ENCODE data around the gene ICAM3.

ICAM3 gene

DNA sequence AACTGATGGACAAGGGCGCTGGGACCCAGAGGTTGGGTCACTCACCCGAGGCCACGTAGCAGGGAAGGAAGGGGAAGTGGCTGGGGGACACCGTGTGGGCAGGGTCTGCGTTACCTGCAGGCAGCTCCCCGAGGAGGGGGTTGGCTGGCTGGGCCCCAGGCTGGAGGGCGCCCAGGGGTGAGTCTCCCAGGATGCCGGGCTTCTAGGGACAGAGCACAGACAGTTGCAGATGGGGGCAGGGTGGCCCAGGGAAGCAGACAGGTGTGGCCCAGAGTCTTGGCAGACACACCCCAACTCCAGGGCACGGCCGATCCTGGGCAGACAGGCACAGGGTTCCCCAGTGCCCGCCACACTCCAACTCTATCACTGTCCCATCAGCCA lies 18.0 kb downstream of the ICAM3 start:
- no peak for DNase-seq
- Histone ChIP-seq H3K27ac (ENCODE audit: insufficient read depth, low read length, poor library complexity, severe bottlenecking) (no peak overlapping the region), H3K4me1 (ENCODE audit: control insufficient read depth, insufficient read depth, low read length, poor library complexity, severe bottlenecking) (no peaks in the 10 kb centered on the region), H3K9me3 (ENCODE audit: control insufficient read depth, low read length) (no peaks in the 10 kb centered on the region), H3K27me3 (replicated peaks; ENCODE audit: control insufficient read depth, insufficient read depth, low read length, poor library complexity, severe bottlenecking) (no peaks in the 10 kb centered on the region), H3K4me3 (ENCODE audit: insufficient read depth, low read depth, low read length, poor library complexity, severe bottlenecking) (no peak overlapping the region), H3K36me3 (ENCODE audit: control insufficient read depth, insufficient read depth, low read length) (peaks cover 83% of the 10 kb centered on the region)

DNA sequence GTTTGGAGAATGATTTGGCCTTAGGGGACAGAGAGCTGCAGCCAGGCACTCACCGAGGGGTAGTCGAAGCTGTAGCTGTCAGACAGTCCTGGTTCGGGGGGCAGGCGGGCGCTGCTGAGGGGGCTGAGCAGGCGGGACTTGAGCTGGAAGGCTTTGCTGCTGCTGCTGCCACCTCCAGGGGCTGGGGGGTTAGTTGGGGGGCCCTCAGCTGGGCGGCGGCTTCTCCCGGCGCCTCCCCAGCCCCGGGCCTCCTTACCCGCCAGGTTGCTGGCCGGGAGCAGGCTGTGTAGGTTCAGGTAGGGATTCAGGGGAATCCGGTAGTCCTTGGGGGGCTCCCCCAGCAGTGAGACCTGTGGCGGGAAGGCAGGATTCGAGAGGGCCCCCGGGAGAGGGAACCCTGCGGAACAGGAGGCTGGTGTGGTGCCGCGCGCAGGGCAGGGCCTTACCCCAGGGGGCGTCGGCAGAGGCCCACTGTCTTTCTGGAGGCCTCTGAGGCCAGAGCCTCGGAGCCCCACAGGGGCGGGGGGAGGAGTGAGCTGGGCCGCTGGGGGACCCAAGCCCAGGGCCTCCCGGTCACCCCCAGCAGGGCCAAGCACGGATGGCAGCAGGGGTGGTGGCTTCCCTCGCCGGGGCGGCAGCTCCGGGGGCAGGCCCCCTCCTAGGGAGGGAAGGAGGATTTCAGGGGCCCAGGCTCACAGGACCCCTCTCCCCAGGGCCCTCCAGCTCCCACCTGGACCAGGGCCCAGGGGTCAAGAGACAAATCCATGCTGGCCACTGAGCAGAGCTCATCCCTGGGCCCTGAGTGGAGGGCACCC lies 18.6 kb downstream of the ICAM3 start:
- Histone ChIP-seq H3K4me3 (ENCODE audit: insufficient read depth, low read depth, low read length, poor library complexity, severe bottlenecking) (no peak overlapping the region), H3K27me3 (replicated peaks; ENCODE audit: control insufficient read depth, insufficient read depth, low read length, poor library complexity, severe bottlenecking) (no peaks in the 10 kb centered on the region), H3K4me1 (ENCODE audit: control insufficient read depth, insufficient read depth, low read length, poor library complexity, severe bottlenecking) (no peaks in the 10 kb centered on the region), H3K36me3 (ENCODE audit: control insufficient read depth, insufficient read depth, low read length) (peaks cover 77% of the 10 kb centered on the region), H3K27ac (ENCODE audit: insufficient read depth, low read length, poor library complexity, severe bottlenecking) (no peak overlapping the region), H3K9me3 (ENCODE audit: control insufficient read depth, low read length) (no peaks in the 10 kb centered on the region)
- no peak for DNase-seq

DNA sequence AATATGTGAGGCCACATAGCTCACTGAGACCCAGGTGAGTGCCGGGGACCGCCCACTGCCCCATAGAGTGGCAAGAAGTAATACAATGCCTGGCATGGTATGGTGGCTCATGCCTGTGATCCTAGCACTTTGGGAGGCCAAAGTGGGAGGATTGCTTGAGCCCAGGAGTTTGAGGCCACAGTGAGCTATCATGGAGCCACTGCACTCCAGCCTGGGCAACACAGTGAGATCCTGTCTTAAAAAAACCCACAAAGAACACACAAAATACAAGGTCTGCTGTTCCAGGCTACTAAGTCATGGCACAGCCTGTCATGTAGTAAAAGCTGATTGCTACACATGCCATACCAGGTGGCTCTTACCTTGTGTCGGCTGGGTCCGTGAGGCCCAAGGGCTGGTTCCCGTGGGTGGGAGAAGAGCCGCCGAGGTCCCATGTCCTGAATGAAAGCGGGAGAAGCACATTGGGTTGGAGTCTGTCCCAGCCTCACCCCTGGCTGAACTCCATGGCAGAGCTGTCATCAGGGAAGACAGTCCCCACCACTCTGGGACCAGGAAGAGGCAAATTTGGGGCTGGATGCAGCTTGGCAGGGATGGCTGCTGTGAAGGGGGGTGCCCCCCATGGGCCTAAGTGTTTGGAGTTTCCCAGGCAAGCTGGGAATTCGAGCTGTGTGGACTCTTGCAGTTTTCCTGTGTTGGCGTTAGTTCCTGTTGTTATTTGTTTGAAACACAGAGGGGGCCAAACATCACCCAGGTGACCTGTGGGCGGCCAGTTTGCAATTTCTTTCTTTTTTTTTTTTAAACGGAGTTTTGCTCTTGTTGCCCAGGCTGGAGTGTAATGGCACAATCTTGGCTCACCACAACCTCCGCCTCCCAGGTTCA lies 20.4 kb downstream of the ICAM3 start:
- Histone ChIP-seq H3K9me3 (ENCODE audit: control insufficient read depth, low read length) (no peaks in the 10 kb centered on the region), H3K27me3 (replicated peaks; ENCODE audit: control insufficient read depth, insufficient read depth, low read length, poor library complexity, severe bottlenecking) (no peaks in the 10 kb centered on the region), H3K4me1 (ENCODE audit: control insufficient read depth, insufficient read depth, low read length, poor library complexity, severe bottlenecking) (peaks cover 6% of the 10 kb centered on the region), H3K27ac (ENCODE audit: insufficient read depth, low read length, poor library complexity, severe bottlenecking) (no peak overlapping the region), H3K36me3 (ENCODE audit: control insufficient read depth, insufficient read depth, low read length) (peaks cover 64% of the 10 kb centered on the region), H3K4me3 (ENCODE audit: insufficient read depth, low read depth, low read length, poor library complexity, severe bottlenecking) (no peak overlapping the region)
- DNase-seq = no peak

DNA sequence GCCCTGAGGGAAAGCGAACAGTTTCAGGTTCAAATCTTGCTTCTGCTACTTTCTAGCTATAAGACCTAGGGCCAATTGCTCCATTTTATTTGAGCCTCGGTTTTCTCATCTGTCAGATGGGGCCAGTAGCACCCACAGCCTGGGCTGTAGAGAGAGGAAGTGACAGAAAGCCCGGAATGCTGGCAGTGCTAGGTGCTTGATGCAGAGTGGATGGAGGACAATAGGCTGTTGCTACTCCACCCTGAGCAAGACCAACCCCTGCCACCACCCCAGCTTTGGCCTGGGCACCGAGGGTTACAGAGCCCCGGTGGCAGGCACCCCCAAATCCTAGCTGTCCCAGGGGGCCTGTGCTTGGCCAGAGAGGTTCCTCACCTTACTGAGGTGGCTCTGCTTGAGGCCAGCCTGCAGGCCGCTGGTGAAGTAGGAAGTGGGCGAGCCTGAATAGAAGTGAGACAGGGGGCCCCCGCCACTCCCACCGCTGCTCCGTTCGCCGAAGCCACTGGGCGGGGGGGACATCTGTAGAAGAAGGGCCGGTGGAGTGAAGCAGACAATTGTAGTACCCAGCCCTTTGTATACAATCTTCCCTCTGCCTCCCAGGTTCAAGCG lies 21.5 kb downstream of the ICAM3 start:
- peaks cover 55% of the 10 kb centered on the region for H3K36me3 ChIP-seq (ENCODE audit: control insufficient read depth, insufficient read depth, low read length)
- no peaks in the 10 kb centered on the region for H3K9me3 ChIP-seq (ENCODE audit: control insufficient read depth, low read length)
- peaks cover 6% of the 10 kb centered on the region for H3K4me1 ChIP-seq (ENCODE audit: control insufficient read depth, insufficient read depth, low read length, poor library complexity, severe bottlenecking)
- no peaks in the 10 kb centered on the region for H3K27me3 ChIP-seq (replicated peaks; ENCODE audit: control insufficient read depth, insufficient read depth, low read length, poor library complexity, severe bottlenecking)
- no peak for DNase-seq
- H3K4me3 ChIP-seq (ENCODE audit: insufficient read depth, low read depth, low read length, poor library complexity, severe bottlenecking) = no peak overlapping the region
- no peak overlapping the region for H3K27ac ChIP-seq (ENCODE audit: insufficient read depth, low read length, poor library complexity, severe bottlenecking)

DNA sequence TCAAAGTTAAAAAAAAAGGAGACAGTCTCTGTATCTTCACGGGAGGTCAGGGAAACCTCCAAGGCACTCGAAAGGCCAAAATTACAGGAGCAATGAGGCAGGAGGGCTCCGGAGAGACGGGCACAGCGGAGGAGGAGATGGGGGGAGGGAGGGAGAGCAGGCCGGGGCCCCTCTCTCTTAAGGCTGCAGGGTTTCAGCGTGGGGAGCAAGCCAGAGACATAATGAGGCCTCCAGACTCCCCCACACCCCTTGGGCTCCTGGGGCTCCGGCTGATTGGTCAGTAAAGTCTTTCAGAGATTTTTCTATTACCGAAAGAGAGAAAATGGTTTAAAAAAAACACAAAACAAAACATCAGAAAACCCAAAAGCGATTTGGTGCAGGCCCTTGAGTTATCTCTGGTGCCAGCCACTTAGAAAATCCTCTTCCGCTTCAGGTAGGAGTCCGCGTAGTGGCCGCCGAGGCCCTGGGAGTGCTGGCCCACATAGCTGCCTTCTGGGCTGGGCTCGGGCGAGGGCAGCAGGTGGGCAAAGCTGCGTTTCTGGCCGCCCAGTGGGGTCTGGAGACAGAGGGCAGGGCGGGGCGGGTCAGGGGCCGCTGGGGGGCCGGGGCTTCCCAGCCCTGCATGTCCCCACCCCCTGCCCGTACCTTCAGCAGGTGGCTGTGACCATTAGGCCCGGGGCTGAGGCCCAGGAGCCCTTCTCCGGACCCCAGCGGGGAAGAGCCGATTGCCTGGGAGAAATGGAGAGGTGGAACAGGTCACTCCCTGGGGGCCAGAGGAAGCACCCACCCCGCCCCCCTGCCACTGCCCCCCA lies 22.2 kb downstream of the ICAM3 start:
- H3K36me3 ChIP-seq (ENCODE audit: control insufficient read depth, insufficient read depth, low read length) = peaks cover 48% of the 10 kb centered on the region

DNA sequence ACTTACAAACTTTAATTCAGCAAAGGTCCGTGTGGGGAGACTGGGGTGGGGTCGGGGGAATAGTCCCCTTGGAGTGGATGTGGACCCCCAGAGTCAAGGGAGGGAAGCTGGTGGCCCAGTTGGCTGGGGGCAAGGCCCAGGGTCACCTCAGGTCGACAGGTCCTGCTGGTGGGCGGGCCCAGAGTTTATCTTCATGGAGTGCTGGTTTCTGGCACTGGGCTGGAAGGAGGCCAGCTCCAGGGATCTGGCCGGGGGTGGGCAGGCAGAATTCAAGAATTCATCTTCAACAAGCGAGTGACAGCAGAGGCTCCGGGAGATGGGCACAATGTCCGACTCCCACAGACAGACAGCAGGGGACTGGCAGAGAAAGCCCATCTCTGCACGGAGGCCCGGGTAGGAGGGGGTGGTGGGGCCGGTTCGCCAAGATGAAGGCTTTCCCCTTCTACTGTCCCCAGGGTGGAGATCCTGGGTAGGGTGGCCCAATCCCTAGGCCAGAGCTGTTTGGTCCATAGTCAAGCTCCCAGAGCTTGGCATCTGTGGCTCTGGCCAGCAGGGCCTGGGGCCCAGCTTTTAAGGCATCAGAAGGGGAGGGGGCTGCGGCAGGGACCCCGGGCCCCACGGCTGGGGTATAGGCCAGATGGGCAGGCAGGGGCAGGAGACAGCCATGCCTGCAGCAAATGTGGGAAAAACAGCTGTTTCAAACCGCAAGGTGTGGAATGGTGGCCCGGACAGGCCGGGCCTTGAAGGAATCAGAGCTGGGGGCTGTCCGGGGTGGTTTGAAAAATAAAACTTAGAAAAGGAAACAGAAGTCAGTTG lies 23.0 kb downstream of the ICAM3 start:
- H3K27ac ChIP-seq (ENCODE audit: insufficient read depth, low read length, poor library complexity, severe bottlenecking) = peak overlapping the region; percentile 50
- H3K4me1 ChIP-seq (ENCODE audit: control insufficient read depth, insufficient read depth, low read length, poor library complexity, severe bottlenecking) = peaks cover 6% of the 10 kb centered on the region
- peak overlapping the region; percentile 89 for H3K4me3 ChIP-seq (ENCODE audit: insufficient read depth, low read depth, low read length, poor library complexity, severe bottlenecking)
- H3K27me3 ChIP-seq (replicated peaks; ENCODE audit: control insufficient read depth, insufficient read depth, low read length, poor library complexity, severe bottlenecking) = no peaks in the 10 kb centered on the region
- no peak for DNase-seq
- no peaks in the 10 kb centered on the region for H3K9me3 ChIP-seq (ENCODE audit: control insufficient read depth, low read length)
- peaks cover 39% of the 10 kb centered on the region for H3K36me3 ChIP-seq (ENCODE audit: control insufficient read depth, insufficient read depth, low read length)

More for the DNA sequence above, 22.2 kb downstream of the ICAM3 start:
- Histone ChIP-seq H3K9me3 (ENCODE audit: control insufficient read depth, low read length) (no peaks in the 10 kb centered on the region), H3K4me1 (ENCODE audit: control insufficient read depth, insufficient read depth, low read length, poor library complexity, severe bottlenecking) (peaks cover 6% of the 10 kb centered on the region), H3K27ac (ENCODE audit: insufficient read depth, low read length, poor library complexity, severe bottlenecking) (no peak overlapping the region), H3K27me3 (replicated peaks; ENCODE audit: control insufficient read depth, insufficient read depth, low read length, poor library complexity, severe bottlenecking) (no peaks in the 10 kb centered on the region), H3K4me3 (ENCODE audit: insufficient read depth, low read depth, low read length, poor library complexity, severe bottlenecking) (no peak overlapping the region)
- no peak for DNase-seq

DNA sequence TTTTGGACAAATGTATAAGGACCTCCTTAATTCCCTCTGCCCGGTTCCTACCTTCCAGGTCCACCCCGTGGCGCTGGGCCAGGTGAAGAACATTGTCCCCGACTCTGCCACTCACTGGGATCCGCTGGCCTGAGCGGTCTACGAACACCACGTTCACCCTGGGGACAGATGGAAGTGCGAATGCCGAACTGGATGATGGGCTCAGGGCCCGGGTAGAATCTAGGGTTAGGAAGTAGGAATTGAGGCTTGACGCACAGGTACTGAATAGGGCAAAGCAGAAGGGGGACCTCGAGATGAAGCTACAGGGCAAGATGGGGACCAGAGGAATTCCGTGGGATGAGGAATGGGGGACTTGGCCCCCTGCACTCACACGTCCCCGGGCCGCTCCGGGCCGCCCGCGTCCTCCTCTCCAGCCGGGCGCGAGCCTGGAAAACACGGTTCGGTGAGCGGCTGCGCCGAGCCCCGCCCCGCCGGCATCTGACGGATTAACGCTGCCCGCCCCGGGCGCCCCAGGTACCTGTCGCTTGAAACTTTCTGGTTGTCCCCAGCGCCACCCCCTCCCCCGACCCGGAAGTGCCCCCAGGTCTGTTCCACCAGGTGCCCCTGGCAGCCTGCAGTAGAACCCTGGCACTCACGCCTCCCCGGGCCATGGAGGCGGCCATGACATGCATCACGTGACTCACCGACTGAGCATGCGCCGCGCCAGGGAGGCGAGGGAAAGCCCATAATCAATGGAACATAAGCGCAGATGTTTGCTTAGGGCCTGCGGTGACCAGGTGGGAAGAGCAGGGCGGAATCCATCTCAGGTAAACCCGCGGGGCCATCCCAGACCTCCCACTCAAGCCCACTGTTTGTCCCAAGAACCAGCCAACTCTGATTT lies 23.8 kb downstream of the ICAM3 start, which contains the start of gene FDX2:
Gene FDX2, minus strand, starts transcription at position 681 of the 880 bp plus-strand sequence. Its CDS starts 19 bp downstream, at position 662.
- no peaks in the 10 kb centered on the region for H3K9me3 ChIP-seq (ENCODE audit: control insufficient read depth, low read length)
- peak within 1 kb of the TSS; percentile 89 for H3K4me3 ChIP-seq (ENCODE audit: insufficient read depth, low read depth, low read length, poor library complexity, severe bottlenecking)
- peak; percentile 84 to 92 (median 85) for DNase-seq
- no peaks in the 10 kb centered on the region for H3K27me3 ChIP-seq (replicated peaks; ENCODE audit: control insufficient read depth, insufficient read depth, low read length, poor library complexity, severe bottlenecking)
- H3K4me1 ChIP-seq (ENCODE audit: control insufficient read depth, insufficient read depth, low read length, poor library complexity, severe bottlenecking) = peaks cover 6% of the 10 kb centered on the region
- H3K27ac ChIP-seq (ENCODE audit: insufficient read depth, low read length, poor library complexity, severe bottlenecking) = peak within 1 kb of the TSS; percentile 50
- peaks cover 31% of the 10 kb centered on the region for H3K36me3 ChIP-seq (ENCODE audit: control insufficient read depth, insufficient read depth, low read length)

DNA sequence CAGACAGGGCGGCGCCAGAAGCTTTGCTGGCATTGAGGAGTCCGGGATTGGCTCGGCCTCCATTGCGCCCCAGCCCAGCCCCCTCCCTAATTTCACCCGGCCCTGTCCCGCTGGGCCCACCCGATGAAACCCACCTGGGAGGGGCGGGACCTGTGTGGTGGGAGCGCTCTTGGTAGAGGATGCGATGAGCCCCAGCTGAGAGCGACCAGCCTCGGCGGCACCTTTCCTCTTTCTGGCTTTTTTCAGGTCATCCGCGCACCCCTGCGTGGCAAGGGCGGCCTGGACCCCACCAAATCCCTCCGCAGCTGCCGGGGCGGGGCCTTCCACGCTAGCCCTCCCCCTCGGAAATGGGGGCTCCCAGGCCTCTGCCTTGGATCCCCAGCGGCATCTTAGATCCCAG lies 30.0 kb downstream of the ICAM3 start, which contains the start of gene ZGLP1:
Gene ZGLP1, minus strand, starts transcription at position 393 of the 400 bp plus-strand sequence.
- DNase-seq = no peak
- H3K27ac ChIP-seq (ENCODE audit: insufficient read depth, low read length, poor library complexity, severe bottlenecking) = no peak within 1 kb of the TSS
- H3K9me3 ChIP-seq (ENCODE audit: control insufficient read depth, low read length) = no peaks in the 10 kb centered on the region
- no peak within 1 kb of the TSS for H3K4me3 ChIP-seq (ENCODE audit: insufficient read depth, low read depth, low read length, poor library complexity, severe bottlenecking)
- no peaks in the 10 kb centered on the region for H3K27me3 ChIP-seq (replicated peaks; ENCODE audit: control insufficient read depth, insufficient read depth, low read length, poor library complexity, severe bottlenecking)
- H3K36me3 ChIP-seq (ENCODE audit: control insufficient read depth, insufficient read depth, low read length) = no peaks in the 10 kb centered on the region
- H3K4me1 ChIP-seq (ENCODE audit: control insufficient read depth, insufficient read depth, low read length, poor library complexity, severe bottlenecking) = no peaks in the 10 kb centered on the region

Measured in effector memory CD4-positive, alpha-beta T cell (primary cell).